K562 (cell line): ENCODE data around the gene PFKFB2. TPM values are rescaled to one million over a fixed set of nuclear protein-coding genes. Genes with fewer than 3 reads are reported as not detected.

Experiments used
- HMG20B ChIP-seq: fragments of 250-450 bp; sonication (Bioruptor Pico); IDR thresholded peaks from 2 replicates; pipeline ENCODE4 v1.5.0; 2021; ENCODE audit warnings: mild to moderate bottlenecking
- KDM4B ChIP-seq, 2 experiments: fragments of 450-650 bp in 1 of 2; sonication (generic) in 1 of 2; IDR thresholded peaks; 2 replicates each; pipeline ENCODE4 v1.6.1; 2016 to 2017; ENCODE audit warnings: borderline replicate concordance in 2 of 2, antibody characterized with exemption in 1 of 2, low read depth in 1 of 2, mild to moderate bottlenecking in 1 of 2
- MCM3 ChIP-seq: fragments of 450-650 bp; IDR thresholded peaks from 2 replicates; pipeline ENCODE4 v1.6.1; 2016
- NFE2L1 ChIP-seq: fragments of 450-650 bp; IDR thresholded peaks from 2 replicates; pipeline ENCODE4 v1.6.1; 2016; ENCODE audit warnings: missing genetic modification characterization, low read depth, mild to moderate bottlenecking, missing compliant biosample characterization, moderate library complexity, borderline replicate concordance
- NONO ChIP-seq, 2 experiments: fragments of 200-400 bp in 1 of 2; fragments of 450-650 bp in 1 of 2; formaldehyde crosslinking in 1 of 2; IDR thresholded peaks; 2 replicates each; pipeline ENCODE4 v1.6.1; 2017; ENCODE audit warnings: low read depth in 2 of 2, mild to moderate bottlenecking in 2 of 2, moderate library complexity in 2 of 2, low read length in 1 of 2
- POLR2B ChIP-seq: fragments of 450-650 bp; IDR thresholded peaks from 2 replicates; pipeline ENCODE4 v1.6.1; 2018; ENCODE audit warnings: low read depth; ENCODE audit not compliant: partially characterized antibody
- SIN3B ChIP-seq: fragments of 450-650 bp; IDR thresholded peaks from 2 replicates; pipeline ENCODE4 v1.6.1; 2017; ENCODE audit warnings: low read depth, mild to moderate bottlenecking, moderate library complexity
- SREBF1 ChIP-seq: fragments of 150-350 bp; IDR thresholded peaks from 2 replicates; pipeline ENCODE4 v1.6.1; 2014; ENCODE audit warnings: antibody characterized with exemption, low read depth, low read length, borderline replicate concordance
- SRF ChIP-seq, 2 experiments: fragments of 250-450, 450-650 bp in 1 of 2; sonication (Bioruptor Pico) in 1 of 2; sonication (generic) in 1 of 2; formaldehyde crosslinking; IDR thresholded peaks; 2 replicates each; pipeline versions ENCODE4 v1.5.0 to v1.5.1; 2020 to 2022; ENCODE audit warnings: mild to moderate bottlenecking in 1 of 2, missing genetic modification reagents in 1 of 2
- ZNF561 ChIP-seq: fragments of 450-650 bp; formaldehyde crosslinking; conservative IDR thresholded peaks from 2 replicates; pipeline ENCODE4 v1.4.0; 2020; ENCODE audit warnings: mild to moderate bottlenecking, moderate library complexity
- ZNF584 ChIP-seq: fragments of 200-800 bp; sonication (Bioruptor generic); IDR thresholded peaks from 2 replicates; pipeline ENCODE4 v1.6.1; 2016; ENCODE audit warnings: low read depth, mild to moderate bottlenecking, missing genetic modification characterization, missing compliant biosample characterization
- polyA plus RNA-seq, 8 experiments: library from polyadenylated mRNA; depleted of rRNA in 4 of 8; stranded (reverse) in 5 of 8; unstranded in 3 of 8; fragments of >200 nt; fragmentation: Nextera tagmentation in 2 of 8; fragmentation: Illumina TruSeq in 1 of 8; extraction: Ambion mirVana in 2 of 8; extraction: Trizol in 1 of 8; gene quantifications; 2 replicates each; pipeline versions ENCODE4 v1.2.1 to v1.2.3, GENCODE V29; 2011 to 2014; ENCODE audit warnings: inconsistent platforms in 1 of 8, missing spikeins in 1 of 8
- total RNA-seq, 7 experiments: library from RNA; depleted of rRNA in 6 of 7; stranded (reverse); fragments of >200 nt in 6 of 7; fragmentation: Illumina TruSeq in 2 of 7; extraction: Trizol in 2 of 7; gene quantifications; 2 replicates each; pipeline versions ENCODE4 v1.2.1 to v1.2.3, GENCODE V29; 2011 to 2021; ENCODE audit warnings: low replicate concordance in 1 of 7
- TF ChIP-seq, protein P1 (sequence below): sonication (generic); formaldehyde crosslinking; IDR thresholded peaks from 2 replicates; pipeline ENCODE4 v1.4.0; 2020; ENCODE audit warnings: mild to moderate bottlenecking, missing genetic modification reagents
- TF ChIP-seq, protein P2 (sequence below), 2 experiments: IDR thresholded peaks; 2 replicates each; pipeline ENCODE4 v1.6.1; 2011; ENCODE audit warnings: borderline replicate concordance in 1 of 2, control low read depth in 1 of 2, low read depth in 1 of 2, low read length in 1 of 2, mild to moderate bottlenecking in 1 of 2, mixed read lengths in 1 of 2, moderate library complexity in 1 of 2; ENCODE audit not compliant: insufficient read depth in 1 of 2, insufficient read length in 1 of 2, poor library complexity in 1 of 2, severe bottlenecking in 1 of 2; ENCODE audit errors: extremely low read depth in 1 of 2
- TF ChIP-seq, protein P3 (sequence below), 2 experiments: IDR thresholded peaks; 2 replicates each; pipeline ENCODE4 v1.6.1; 2012; ENCODE audit warnings: improper control_type of control experiment in 2 of 2, low read depth in 2 of 2, low read length in 2 of 2, borderline replicate concordance in 1 of 2
- TF ChIP-seq, protein P4 (sequence below): fragments of 450-650 bp; IDR thresholded peaks from 2 replicates; pipeline ENCODE4 v1.6.1; 2016; ENCODE audit warnings: borderline replicate concordance
- TF ChIP-seq, protein P5 (sequence below): sonication (generic); formaldehyde crosslinking; IDR thresholded peaks from 2 replicates; pipeline ENCODE4 v1.8.0; 2022; ENCODE audit warnings: missing genetic modification reagents, mild to moderate bottlenecking, moderate library complexity, borderline replicate concordance
- TF ChIP-seq, protein P6 (sequence below): fragments of 250-450 bp; sonication (Bioruptor Pico); IDR thresholded peaks from 2 replicates; pipeline ENCODE4 v1.5.0; 2021

The PFKFB2 gene
- total and polyA plus RNA-seq, 9 of the 15 experiments (the other 6 are each of a cell fraction or from before 2014, with no cell fraction given) = 6.9 to 26.0 (median 16.4) TPM

DNA sequence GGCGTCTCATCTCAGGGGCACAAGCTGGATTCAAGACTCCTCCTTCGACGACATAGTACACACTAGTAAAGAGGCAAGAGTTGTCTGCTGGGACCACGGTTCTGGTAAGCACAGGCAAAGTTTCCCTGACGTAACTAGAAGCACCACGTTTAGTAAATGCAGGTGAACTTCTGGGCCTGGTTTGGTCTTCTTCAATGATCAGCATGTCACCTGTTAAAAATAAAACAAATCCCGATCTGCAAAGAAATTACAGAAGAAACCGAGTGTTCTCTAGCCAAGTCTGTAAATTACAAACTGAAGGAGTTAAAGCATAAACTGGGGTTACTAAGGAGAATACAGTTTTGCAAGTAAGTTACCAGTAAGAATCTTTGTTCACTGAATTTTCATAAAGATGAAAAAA lies 3.6 kb upstream of the PFKFB2 start (continued):
- TF ChIP-seq, protein P1, sequence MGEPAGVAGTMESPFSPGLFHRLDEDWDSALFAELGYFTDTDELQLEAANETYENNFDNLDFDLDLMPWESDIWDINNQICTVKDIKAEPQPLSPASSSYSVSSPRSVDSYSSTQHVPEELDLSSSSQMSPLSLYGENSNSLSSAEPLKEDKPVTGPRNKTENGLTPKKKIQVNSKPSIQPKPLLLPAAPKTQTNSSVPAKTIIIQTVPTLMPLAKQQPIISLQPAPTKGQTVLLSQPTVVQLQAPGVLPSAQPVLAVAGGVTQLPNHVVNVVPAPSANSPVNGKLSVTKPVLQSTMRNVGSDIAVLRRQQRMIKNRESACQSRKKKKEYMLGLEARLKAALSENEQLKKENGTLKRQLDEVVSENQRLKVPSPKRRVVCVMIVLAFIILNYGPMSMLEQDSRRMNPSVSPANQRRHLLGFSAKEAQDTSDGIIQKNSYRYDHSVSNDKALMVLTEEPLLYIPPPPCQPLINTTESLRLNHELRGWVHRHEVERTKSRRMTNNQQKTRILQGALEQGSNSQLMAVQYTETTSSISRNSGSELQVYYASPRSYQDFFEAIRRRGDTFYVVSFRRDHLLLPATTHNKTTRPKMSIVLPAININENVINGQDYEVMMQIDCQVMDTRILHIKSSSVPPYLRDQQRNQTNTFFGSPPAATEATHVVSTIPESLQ = peak; percentile 68; the same call in 1 of the 2 replicates
- TF ChIP-seq, protein P2, sequence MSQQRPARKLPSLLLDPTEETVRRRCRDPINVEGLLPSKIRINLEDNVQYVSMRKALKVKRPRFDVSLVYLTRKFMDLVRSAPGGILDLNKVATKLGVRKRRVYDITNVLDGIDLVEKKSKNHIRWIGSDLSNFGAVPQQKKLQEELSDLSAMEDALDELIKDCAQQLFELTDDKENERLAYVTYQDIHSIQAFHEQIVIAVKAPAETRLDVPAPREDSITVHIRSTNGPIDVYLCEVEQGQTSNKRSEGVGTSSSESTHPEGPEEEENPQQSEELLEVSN (IDR thresholded peaks at IDR 0.05; ENCODE audit: borderline replicate concordance in 1 of 2, extremely low read depth in 1 of 2, insufficient read depth in 1 of 2, insufficient read length in 1 of 2, low read depth in 1 of 2, low read length in 1 of 2, poor library complexity in 1 of 2, severe bottlenecking in 1 of 2) = no peak
- TF ChIP-seq SRF (CRISPR knock-in tag; IDR thresholded peaks at IDR 0.05) (peak in 1 of 2 experiments; percentile 9; a peak in 1 of 4 replicates), KDM4B (IDR thresholded peaks at IDR 0.05; ENCODE audit: borderline replicate concordance in 2 of 2, low read depth in 1 of 2) (no peak), SREBF1 (no peak), HMG20B (CRISPR knock-in tag) (no peak), POLR2B (no peak), NONO (IDR thresholded peaks at IDR 0.05; ENCODE audit: low read depth in 2 of 2, low read length in 1 of 2) (no peak), NFE2L1 (tag) (no peak), ZNF561 (no peak), MCM3 (no peak), ZNF584 (no peak), SIN3B (no peak)
- TF ChIP-seq, protein P3, sequence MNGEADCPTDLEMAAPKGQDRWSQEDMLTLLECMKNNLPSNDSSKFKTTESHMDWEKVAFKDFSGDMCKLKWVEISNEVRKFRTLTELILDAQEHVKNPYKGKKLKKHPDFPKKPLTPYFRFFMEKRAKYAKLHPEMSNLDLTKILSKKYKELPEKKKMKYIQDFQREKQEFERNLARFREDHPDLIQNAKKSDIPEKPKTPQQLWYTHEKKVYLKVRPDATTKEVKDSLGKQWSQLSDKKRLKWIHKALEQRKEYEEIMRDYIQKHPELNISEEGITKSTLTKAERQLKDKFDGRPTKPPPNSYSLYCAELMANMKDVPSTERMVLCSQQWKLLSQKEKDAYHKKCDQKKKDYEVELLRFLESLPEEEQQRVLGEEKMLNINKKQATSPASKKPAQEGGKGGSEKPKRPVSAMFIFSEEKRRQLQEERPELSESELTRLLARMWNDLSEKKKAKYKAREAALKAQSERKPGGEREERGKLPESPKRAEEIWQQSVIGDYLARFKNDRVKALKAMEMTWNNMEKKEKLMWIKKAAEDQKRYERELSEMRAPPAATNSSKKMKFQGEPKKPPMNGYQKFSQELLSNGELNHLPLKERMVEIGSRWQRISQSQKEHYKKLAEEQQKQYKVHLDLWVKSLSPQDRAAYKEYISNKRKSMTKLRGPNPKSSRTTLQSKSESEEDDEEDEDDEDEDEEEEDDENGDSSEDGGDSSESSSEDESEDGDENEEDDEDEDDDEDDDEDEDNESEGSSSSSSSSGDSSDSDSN (IDR thresholded peaks at IDR 0.05; ENCODE audit: borderline replicate concordance in 1 of 2, low read depth in 2 of 2, low read length in 2 of 2) = 0 out of 4 replicates have a peak, but pooled peaks of 1 of the 2 experiments have one; percentile 30
- TF ChIP-seq, protein P4, sequence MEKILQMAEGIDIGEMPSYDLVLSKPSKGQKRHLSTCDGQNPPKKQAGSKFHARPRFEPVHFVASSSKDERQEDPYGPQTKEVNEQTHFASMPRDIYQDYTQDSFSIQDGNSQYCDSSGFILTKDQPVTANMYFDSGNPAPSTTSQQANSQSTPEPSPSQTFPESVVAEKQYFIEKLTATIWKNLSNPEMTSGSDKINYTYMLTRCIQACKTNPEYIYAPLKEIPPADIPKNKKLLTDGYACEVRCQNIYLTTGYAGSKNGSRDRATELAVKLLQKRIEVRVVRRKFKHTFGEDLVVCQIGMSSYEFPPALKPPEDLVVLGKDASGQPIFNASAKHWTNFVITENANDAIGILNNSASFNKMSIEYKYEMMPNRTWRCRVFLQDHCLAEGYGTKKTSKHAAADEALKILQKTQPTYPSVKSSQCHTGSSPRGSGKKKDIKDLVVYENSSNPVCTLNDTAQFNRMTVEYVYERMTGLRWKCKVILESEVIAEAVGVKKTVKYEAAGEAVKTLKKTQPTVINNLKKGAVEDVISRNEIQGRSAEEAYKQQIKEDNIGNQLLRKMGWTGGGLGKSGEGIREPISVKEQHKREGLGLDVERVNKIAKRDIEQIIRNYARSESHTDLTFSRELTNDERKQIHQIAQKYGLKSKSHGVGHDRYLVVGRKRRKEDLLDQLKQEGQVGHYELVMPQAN = no peak
- TF ChIP-seq, protein P5, sequence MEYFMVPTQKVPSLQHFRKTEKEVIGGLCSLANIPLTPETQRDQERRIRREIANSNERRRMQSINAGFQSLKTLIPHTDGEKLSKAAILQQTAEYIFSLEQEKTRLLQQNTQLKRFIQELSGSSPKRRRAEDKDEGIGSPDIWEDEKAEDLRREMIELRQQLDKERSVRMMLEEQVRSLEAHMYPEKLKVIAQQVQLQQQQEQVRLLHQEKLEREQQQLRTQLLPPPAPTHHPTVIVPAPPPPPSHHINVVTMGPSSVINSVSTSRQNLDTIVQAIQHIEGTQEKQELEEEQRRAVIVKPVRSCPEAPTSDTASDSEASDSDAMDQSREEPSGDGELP (CRISPR knock-in tag) = no peak
- TF ChIP-seq, protein P6, sequence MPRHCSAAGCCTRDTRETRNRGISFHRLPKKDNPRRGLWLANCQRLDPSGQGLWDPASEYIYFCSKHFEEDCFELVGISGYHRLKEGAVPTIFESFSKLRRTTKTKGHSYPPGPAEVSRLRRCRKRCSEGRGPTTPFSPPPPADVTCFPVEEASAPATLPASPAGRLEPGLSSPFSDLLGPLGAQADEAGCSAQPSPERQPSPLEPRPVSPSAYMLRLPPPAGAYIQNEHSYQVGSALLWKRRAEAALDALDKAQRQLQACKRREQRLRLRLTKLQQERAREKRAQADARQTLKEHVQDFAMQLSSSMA = no peak
